ENCODE results near the gene PI4K2B. TPM values are rescaled to one million over a fixed set of nuclear protein-coding genes. Genes with fewer than 3 reads are reported as not detected.

PI4K2B gene
- total and polyA plus RNA-seq, 10 of the 15 experiments (the other 5 are each of a cell fraction or from before 2014, with no cell fraction given): 12.9 to 55.3 (median 40.7) TPM

DNA sequence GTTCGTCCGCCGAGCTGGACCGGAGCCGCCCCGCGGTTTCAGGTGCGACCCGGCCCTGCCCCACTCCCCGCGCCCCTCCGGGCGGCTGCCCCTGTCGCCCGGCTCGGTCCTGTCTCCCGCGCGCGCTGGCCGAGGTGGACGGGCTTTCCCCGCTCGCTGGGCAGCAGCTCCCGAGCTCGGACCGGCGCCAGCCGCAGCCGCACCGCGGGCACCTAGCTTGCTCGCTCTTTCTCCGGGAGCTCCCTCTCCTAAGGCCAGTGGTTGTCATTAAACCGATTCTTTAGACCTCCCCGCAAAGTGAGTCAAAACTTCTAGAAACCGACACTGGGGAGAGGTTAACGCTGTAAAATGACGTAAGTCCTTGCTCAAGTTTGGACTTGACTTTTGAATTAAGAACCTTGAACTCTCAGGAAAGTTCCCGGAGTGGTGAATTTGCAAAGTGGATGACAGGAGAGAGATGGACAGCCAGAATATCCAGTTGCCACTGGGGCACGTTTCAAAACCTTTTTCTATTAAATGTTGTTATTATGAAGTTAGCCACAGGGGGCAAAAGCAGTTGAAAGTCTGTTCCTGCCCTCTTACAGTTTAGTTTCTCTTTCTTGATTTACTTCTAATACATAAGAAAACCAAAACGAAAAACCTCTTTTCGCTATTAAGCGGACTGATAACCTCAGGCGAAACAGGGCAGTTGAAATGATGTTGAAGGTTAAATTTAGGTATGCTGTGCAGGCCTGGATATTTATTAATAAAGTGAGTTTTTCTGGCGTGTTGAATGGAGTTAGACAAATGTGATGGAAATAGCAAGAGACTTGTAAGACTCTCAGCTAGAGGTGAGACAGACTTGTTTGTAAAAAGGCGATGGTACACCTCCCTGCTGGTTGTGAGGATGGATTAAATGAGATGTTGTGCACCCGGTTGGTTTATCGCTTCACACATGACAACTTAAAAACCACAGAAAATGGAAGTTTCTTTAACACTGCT lies 847 bp downstream of the PI4K2B start (continued):
- TF ChIP-seq, protein P1, sequence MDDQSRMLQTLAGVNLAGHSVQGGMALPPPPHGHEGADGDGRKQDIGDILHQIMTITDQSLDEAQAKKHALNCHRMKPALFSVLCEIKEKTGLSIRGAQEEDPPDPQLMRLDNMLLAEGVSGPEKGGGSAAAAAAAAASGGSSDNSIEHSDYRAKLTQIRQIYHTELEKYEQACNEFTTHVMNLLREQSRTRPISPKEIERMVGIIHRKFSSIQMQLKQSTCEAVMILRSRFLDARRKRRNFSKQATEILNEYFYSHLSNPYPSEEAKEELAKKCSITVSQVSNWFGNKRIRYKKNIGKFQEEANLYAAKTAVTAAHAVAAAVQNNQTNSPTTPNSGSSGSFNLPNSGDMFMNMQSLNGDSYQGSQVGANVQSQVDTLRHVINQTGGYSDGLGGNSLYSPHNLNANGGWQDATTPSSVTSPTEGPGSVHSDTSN (IDR thresholded peaks at IDR 0.05; ENCODE audit: insufficient replicate concordance, low read depth, low read length): peak; percentile 87
- TF ChIP-seq MXI1 (IDR thresholded peaks at IDR 0.05; ENCODE audit: low read depth, low read length): peak; percentile 81
- TF ChIP-seq HDGF (IDR thresholded peaks at IDR 0.05): no peak
- TF ChIP-seq CREB1 (IDR thresholded peaks at IDR 0.05; ENCODE audit: low read depth): peak; percentile 41; the same call in 1 of the 2 replicates
- TF ChIP-seq POLR2AphosphoS5 (IDR thresholded peaks at IDR 0.05; ENCODE audit: low read length): peak; percentile 31
- no peak for TF ChIP-seq ZNF217 (IDR thresholded peaks at IDR 0.05)
- TF ChIP-seq CHD2 (IDR thresholded peaks at IDR 0.05; ENCODE audit: borderline replicate concordance, low read depth, low read length): no peak
- no peak for TF ChIP-seq HDAC6 (IDR thresholded peaks at IDR 0.05; ENCODE audit: unreplicated experiment)
- no peak; the same call in 1 of the 2 replicates for TF ChIP-seq HCFC1 (IDR thresholded peaks at IDR 0.05; ENCODE audit: low read length)
- 0 out of 2 replicates have a peak, but pooled peaks have one; percentile 24 for TF ChIP-seq GABPA (IDR thresholded peaks at IDR 0.05; ENCODE audit: low read depth)
- peak; percentile 5 for TF ChIP-seq RUNX3 (IDR thresholded peaks at IDR 0.05; ENCODE audit: low read length)
- TF ChIP-seq IKZF2 (IDR thresholded peaks at IDR 0.05): peak; percentile 30 to 50; a peak in 2 of 4 replicates
- TF ChIP-seq MYC (IDR thresholded peaks at IDR 0.05; ENCODE audit: insufficient read depth, insufficient read length, insufficient replicate concordance, low read length, severe bottlenecking): no peak
- TF ChIP-seq, protein P2, sequence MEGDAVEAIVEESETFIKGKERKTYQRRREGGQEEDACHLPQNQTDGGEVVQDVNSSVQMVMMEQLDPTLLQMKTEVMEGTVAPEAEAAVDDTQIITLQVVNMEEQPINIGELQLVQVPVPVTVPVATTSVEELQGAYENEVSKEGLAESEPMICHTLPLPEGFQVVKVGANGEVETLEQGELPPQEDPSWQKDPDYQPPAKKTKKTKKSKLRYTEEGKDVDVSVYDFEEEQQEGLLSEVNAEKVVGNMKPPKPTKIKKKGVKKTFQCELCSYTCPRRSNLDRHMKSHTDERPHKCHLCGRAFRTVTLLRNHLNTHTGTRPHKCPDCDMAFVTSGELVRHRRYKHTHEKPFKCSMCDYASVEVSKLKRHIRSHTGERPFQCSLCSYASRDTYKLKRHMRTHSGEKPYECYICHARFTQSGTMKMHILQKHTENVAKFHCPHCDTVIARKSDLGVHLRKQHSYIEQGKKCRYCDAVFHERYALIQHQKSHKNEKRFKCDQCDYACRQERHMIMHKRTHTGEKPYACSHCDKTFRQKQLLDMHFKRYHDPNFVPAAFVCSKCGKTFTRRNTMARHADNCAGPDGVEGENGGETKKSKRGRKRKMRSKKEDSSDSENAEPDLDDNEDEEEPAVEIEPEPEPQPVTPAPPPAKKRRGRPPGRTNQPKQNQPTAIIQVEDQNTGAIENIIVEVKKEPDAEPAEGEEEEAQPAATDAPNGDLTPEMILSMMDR (IDR thresholded peaks at IDR 0.05 in 2 of 3, conservative IDR thresholded peaks at IDR 0.05 in 1 of 3; ENCODE audit: control insufficient read depth in 2 of 3, extremely low read depth in 1 of 3, insufficient read depth in 1 of 3, low read depth in 3 of 3, low read length in 3 of 3): peak; percentile 41 to 60 (median 44); a peak in 5 of 6 replicates
- peak; percentile 89 for TF ChIP-seq ATF7 (IDR thresholded peaks at IDR 0.05; ENCODE audit: low read depth)
- TF ChIP-seq, protein P3, sequence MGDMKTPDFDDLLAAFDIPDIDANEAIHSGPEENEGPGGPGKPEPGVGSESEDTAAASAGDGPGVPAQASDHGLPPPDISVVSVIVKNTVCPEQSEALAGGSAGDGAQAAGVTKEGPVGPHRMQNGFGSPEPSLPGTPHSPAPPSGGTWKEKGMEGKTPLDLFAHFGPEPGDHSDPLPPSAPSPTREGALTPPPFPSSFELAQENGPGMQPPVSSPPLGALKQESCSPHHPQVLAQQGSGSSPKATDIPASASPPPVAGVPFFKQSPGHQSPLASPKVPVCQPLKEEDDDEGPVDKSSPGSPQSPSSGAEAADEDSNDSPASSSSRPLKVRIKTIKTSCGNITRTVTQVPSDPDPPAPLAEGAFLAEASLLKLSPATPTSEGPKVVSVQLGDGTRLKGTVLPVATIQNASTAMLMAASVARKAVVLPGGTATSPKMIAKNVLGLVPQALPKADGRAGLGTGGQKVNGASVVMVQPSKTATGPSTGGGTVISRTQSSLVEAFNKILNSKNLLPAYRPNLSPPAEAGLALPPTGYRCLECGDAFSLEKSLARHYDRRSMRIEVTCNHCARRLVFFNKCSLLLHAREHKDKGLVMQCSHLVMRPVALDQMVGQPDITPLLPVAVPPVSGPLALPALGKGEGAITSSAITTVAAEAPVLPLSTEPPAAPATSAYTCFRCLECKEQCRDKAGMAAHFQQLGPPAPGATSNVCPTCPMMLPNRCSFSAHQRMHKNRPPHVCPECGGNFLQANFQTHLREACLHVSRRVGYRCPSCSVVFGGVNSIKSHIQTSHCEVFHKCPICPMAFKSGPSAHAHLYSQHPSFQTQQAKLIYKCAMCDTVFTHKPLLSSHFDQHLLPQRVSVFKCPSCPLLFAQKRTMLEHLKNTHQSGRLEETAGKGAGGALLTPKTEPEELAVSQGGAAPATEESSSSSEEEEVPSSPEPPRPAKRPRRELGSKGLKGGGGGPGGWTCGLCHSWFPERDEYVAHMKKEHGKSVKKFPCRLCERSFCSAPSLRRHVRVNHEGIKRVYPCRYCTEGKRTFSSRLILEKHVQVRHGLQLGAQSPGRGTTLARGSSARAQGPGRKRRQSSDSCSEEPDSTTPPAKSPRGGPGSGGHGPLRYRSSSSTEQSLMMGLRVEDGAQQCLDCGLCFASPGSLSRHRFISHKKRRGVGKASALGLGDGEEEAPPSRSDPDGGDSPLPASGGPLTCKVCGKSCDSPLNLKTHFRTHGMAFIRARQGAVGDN (IDR thresholded peaks at IDR 0.05): no peak
- no peak; the same call in 1 of the 2 replicates for TF ChIP-seq MTA3 (IDR thresholded peaks at IDR 0.05; ENCODE audit: borderline replicate concordance, low read length)
- no peak for TF ChIP-seq SRF (IDR thresholded peaks at IDR 0.05; ENCODE audit: low read depth in 2 of 2, low read length in 2 of 2)
- no peak for TF ChIP-seq ZSCAN29 (IDR thresholded peaks at IDR 0.05)
- TF ChIP-seq, protein P4, sequence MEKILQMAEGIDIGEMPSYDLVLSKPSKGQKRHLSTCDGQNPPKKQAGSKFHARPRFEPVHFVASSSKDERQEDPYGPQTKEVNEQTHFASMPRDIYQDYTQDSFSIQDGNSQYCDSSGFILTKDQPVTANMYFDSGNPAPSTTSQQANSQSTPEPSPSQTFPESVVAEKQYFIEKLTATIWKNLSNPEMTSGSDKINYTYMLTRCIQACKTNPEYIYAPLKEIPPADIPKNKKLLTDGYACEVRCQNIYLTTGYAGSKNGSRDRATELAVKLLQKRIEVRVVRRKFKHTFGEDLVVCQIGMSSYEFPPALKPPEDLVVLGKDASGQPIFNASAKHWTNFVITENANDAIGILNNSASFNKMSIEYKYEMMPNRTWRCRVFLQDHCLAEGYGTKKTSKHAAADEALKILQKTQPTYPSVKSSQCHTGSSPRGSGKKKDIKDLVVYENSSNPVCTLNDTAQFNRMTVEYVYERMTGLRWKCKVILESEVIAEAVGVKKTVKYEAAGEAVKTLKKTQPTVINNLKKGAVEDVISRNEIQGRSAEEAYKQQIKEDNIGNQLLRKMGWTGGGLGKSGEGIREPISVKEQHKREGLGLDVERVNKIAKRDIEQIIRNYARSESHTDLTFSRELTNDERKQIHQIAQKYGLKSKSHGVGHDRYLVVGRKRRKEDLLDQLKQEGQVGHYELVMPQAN (conservative IDR thresholded peaks at IDR 0.05): 0 out of 2 replicates have a peak, but pooled peaks have one; percentile 34
